ENCODE results near the gene CCDC28A.
"Not testable (repeated sequence)": the region's sequence is repeated elsewhere in the genome, so short reads cannot be mapped to it uniquely, and the experiment has no call there.

The CCDC28A gene

GRCh38 chr6:138773177-138774091, at the start of gene CCDC28A:
Gene CCDC28A, plus strand, starts transcription at chr6:138773769. Its CDS starts 2,352 bp downstream, at chr6:138776121.
- DNase-seq, result peak; percentile 97

DNA sequence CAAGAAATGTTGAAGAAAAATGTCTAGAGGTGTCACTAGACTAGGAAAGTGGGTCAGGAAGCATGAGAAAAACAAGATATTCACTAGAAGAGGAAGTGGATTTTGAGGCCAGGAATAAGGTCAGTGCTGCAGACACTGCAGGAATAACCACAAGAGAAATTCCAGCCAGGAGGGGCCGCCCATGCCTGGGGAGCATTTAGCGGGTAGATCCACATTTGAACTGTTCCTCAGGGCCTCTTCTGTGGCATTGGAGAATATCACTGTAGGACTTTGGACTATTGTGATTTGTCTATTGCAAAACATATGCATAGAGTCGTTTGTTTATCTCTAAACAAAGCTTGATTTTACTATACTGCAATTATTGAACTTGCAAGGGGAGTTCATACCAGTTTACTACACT, 49.6 kb upstream of the CCDC28A start:
- DNase-seq, result peak; percentile 52

DNA sequence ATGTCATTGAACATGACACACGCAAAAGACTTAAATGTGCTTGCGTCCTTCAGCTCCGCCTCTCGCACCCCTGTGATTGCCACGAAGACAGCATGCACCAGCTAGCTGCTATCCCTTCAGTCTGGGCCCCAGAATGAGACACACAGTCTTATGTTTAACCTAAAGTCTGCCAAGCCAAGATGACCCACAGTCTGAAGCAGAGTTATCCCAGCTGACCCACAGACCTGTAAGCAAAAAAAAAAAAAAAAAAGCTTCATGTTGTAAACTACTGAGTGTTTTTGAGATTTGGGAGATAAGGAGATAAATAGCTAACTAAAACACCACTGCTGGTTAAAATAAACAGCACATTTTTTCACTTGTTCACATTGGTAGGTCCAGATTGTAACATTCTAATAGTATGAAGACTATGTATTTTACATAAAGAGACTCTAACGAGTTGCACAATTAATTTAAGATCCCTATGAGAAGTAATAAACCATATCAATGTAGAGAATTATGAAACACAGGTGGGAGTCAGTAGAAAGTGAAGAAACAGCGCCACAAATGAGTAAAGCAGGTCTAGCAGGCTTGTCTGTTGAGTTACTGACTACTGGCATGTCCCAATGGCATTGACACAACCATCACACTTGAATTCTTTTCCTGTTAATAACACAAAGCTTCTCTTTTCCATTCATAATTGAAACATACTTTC, 47.4 kb upstream of the CCDC28A start:
- DNase-seq, result no peak

GRCh38 chr6:138726757-138727097, 46.8 kb upstream of the CCDC28A start:
- DNase-seq, result no peak

DNA sequence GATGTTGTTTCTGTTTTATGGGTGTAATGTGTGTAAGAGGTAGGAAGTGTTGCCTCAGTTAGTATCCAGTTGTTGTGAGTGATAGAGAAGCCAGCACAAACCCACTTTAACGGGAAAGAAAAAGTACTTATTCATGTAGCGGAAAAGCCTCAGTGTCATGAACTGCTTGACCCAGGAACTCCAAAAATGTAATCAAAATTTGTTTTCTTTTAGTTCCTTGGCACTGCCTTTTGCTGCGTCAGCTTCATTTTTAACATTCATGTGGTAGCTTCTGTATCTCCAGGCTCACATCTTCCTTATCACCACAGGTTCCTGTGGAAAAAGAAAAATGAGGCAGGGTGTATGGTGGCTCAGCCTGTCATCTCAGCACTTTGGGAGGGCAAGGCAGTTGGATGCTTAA, 46.4 kb upstream of the CCDC28A start:
- DNase-seq, result no peak

- no peak for DNase-seq
Measured at GRCh38 chr6:138728662-138729061, 44.9 kb upstream of the CCDC28A start.

DNA sequence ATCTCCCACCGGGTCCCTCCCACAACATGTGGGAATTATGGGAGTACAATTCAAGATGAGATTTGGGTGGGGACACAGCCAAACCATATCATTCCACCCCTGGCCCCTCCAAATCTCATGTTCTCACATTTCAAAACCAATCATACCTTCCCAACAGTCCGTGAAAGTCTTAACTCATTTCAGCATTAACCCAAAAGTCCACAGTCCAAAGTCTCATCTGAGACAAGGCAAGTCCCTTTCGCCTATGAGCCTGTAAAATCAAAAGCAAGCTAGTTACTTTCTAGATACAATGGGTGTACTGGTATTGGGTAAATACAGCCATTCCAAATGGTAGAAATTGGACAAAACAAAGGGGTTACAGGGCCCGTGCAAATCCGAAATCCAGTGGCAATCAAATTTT, 43.5 kb upstream of the CCDC28A start:
- not testable (repeated sequence) for DNase-seq

GRCh38 chr6:138734585-138734984, 39.0 kb upstream of the CCDC28A start:
- DNase-seq, result no peak

DNA sequence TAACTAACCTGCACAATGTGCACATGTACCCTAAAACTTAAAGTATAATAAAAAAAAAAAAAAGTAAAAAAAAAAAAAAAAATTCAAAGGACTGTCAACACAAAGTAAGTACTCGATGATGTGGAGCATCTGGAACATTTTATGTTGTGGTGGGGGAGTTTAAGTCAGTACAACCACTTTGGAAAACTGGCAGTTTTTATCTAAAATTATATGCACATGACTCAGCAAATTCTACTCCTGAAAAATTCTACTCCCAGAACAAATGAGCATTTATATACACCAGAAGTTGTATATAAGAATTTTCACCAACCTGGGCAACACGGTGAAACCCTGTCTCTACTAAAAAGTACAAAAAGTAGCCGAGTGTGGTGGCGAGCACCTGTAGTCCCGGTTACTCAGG, 36.9 kb upstream of the CCDC28A start:
- no peak for DNase-seq

GRCh38 chr6:138752017-138752416, 21.6 kb upstream of the CCDC28A start:
- no peak for DNase-seq

GRCh38 chr6:138757136-138757535, 16.4 kb upstream of the CCDC28A start:
- DNase-seq, result no peak

DNA sequence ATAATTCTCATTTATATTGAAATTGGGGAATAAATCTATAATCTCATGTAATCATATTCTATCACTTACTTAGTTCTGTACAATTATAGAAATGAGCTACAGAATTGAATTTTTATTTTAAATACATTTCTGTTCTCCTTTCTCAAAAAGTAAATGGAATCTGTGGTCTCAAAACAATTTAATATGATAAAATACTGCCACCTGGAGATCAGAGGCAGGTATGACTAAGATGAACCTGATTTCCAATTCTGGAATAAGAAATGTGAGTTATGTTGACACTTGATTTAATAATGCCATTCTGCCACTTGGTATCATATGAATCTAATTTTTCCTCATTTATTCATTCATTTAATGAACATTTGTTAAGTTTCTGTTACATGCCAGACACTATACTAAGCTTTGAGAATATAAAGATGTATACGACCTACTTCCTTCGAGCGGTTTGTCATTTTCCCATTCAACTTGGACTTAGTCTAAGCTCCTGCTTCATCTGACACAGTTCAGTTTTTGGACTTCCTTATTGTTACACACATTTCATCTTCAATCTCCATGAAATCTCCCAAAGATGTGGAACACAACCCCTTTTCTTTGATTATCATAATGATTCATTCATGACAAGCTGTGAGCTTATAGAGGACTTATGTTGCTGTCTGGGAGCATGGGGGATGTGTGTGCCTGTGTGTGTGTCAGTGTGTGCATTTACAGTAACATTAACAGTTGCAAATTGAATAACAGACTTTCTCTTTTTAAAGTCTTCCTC, 7.5 kb upstream of the CCDC28A start:
- DNase-seq, result no peak

GRCh38 chr6:138769102-138769676, 4.4 kb upstream of the CCDC28A start:
- no peak for DNase-seq

DNA sequence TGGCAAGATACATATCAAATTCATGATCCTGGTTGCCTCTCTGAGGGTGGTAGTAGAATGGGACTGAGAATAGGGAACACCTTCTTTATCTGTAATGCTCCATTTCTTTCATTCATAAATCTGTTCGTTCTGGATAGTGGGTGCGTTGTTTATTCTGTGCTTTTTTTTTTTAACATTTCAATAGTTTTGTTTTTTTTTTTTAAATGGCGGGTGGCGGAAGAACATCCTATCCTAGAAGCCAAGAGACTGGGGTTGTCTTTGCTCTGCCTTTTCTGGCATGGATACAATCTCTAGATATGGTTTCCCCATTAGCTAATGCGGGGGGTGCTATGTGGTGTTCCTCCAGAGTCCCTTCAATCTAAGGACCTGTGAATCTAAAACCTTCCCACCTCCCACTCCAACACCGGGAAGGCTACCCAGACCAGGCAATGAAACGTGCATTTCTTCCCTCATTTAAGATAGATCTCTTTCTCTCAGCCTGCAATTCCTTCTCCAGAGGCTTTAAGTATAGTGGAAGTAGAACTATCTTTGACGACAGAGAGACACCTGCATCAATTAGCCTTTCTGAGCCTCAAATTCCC, 883 bp upstream of the CCDC28A start:
- no peak for DNase-seq

GRCh38 chr6:138774370-138774769, 801 bp downstream of the CCDC28A start:
- no peak for DNase-seq

DNA sequence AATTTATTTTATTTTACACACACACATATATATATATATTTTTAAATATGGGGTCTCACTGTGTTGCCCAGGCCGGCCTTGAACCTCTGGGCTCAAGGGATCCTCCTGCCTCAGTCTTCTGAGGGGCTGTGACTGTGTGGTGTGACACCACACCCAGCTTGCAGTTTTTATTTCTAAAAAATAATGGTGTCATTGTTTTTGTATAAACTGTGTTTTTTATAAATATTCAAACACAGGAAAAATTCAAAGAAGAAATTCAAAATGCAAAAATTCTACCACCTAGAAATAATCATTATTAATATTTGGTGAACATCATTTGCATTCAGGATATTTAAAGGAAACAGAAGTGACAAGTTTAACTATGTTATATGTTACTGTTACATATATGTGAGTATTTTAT, 3.1 kb downstream of the CCDC28A start:
- no peak for DNase-seq

DNA sequence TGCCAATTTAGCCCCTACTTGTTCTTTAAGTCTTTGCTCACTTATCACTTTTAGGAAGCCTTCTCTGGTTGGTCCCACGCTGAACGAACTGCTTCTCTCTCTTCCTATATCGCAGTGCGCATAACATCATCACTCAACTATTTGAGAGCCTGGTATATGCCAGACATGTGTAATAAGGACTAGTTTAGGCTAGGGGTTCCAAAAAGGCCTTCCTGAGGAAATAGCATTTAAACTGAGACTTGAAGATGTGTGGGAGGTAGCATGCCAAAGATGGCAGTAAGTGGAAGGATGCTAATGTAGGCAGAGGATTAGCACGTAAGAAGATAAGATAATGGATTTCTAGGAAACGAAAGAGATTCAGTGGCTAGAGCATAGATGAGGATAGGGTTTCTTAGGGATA, 4.8 kb downstream of the CCDC28A start:
- DNase-seq, result no peak

- DNase-seq, result no peak
Measured at GRCh38 chr6:138782243-138782642, 8.7 kb downstream of the CCDC28A start.

DNA sequence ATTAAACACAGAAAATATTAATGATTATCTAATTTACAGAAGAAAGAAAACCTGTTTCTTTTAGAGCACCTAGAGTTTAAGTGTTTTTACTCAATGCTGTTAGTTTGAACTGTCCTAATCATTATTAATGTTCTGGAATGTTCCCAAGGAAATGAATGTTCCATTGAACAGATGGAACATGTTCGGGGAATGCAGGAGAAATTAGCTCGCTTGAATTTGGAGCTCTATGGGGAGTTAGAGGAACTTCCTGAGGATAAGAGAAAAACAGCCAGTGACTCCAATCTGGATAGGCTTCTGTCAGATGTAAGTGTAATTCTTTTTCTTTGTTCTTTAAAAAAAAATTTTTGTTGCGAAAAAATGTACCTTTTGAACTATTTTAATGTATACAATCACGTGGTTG, 11.5 kb downstream of the CCDC28A start:
- no peak for DNase-seq

- no peak for DNase-seq
Measured at GRCh38 chr6:138785980-138786379, 12.4 kb downstream of the CCDC28A start.

GRCh38 chr6:138787138-138787537, 13.6 kb downstream of the CCDC28A start:
- no peak for DNase-seq

DNA sequence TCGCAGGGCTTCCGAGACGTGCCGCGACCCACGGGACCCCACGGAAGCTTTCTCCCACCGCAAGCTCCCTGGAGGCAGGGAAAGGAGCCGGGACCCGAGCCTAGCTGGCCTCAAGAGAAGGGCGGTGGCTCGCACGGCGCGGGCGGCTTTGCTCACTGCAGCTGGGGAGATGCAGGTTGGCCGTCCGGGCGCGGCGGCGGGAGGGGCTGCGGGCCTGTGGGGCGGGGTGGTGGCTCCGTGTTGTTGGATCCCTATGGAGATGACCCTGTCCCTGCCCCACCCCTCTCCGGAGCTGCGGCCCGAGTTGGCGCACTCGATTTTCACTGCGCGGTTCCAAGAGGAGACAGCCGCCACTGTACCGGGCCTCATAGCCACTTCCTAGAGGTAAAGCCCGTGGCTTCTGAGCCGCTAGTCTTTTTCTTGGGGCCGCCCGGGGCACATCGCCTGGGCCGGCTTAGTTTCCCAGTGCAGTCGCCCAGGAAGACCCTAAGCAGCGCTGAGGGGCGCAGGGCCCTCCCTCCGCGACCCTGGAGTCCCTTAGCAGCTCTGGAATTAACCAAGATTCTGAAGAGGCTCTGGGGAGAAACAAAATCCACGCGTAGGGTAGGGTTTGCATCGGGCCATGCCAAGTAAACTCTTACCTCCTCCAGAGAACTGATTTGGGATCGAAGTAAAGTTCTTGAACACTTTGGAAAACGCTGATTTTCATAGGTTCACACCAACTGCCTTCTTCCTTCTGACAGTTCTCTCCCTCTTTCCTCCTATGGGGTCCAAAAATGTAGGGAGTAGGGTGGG, 22.4 kb downstream of the CCDC28A start, which contains the start of gene ECT2L:
Gene ECT2L, plus strand, starts transcription at position 279 of the 795 bp plus-strand sequence. CDS start 17,188 bp downstream, outside the sequence.
- DNase-seq, result peak; percentile 85
